ENCODE results near the gene MDC1.
"Not testable (repeated sequence)": the region's sequence is repeated elsewhere in the genome, so short reads cannot be mapped to it uniquely, and the experiment has no call there.

MDC1 gene

GRCh38 chr6:30717129-30717844, at the start of gene MDC1:
Gene MDC1, minus strand, starts transcription at chr6:30717281. Its CDS starts 2,106 bp downstream, at chr6:30715175.
- DNase-seq: peak; percentile 100

- DNase-seq: no peak
Observed at GRCh38 chr6:30766461-30767157, 49.5 kb upstream of the MDC1 start.

GRCh38 chr6:30765495-30765894, 48.4 kb upstream of the MDC1 start:
- DNase-seq: not testable (repeated sequence)

GRCh38 chr6:30764490-30765043, 47.5 kb upstream of the MDC1 start:
- not testable (repeated sequence) for DNase-seq

GRCh38 chr6:30763618-30764489, 46.8 kb upstream of the MDC1 start:
- peak; percentile 95 for DNase-seq

- no peak for DNase-seq
Observed at GRCh38 chr6:30763155-30763617, 46.1 kb upstream of the MDC1 start.

GRCh38 chr6:30761791-30762429, 44.8 kb upstream of the MDC1 start:
- no peak for DNase-seq

GRCh38 chr6:30760549-30760948, 43.5 kb upstream of the MDC1 start:
- DNase-seq: no peak

- peak; percentile 99 for DNase-seq
Observed at GRCh38 chr6:30759575-30760239, 42.6 kb upstream of the MDC1 start.

- no peak for DNase-seq
Observed at GRCh38 chr6:30757261-30757904, 40.3 kb upstream of the MDC1 start.

GRCh38 chr6:30756405-30757003, 39.4 kb upstream of the MDC1 start:
- DNase-seq: not testable (repeated sequence)

GRCh38 chr6:30754631-30755030, 37.5 kb upstream of the MDC1 start:
- no peak for DNase-seq

GRCh38 chr6:30752157-30752927, 35.3 kb upstream of the MDC1 start:
- DNase-seq: peak; percentile 99

GRCh38 chr6:30750379-30750668, 33.2 kb upstream of the MDC1 start:
- DNase-seq: no peak

- peak; percentile 32 for DNase-seq
Observed at GRCh38 chr6:30749554-30750378, 32.7 kb upstream of the MDC1 start.

GRCh38 chr6:30748851-30749540, 31.9 kb upstream of the MDC1 start:
- DNase-seq: peak; percentile 54

GRCh38 chr6:30747902-30748769, 31.1 kb upstream of the MDC1 start:
- no peak for DNase-seq

GRCh38 chr6:30747300-30747687, 30.2 kb upstream of the MDC1 start:
- DNase-seq: no peak

Data from kidney glomerular epithelial cell (primary cell).